NOMO-1 treated with DMSO at 0.1 percent for 48 hours (cell line): ENCODE data around the gene RGMA.

ENCODE experiments used
- DNase-seq: peaks from one replicate; lab custom pipeline; 2025; ENCODE audit not compliant: unreplicated experiment; lab: John Stamatoyannopoulos, UW

RGMA gene

GRCh38 chr15:93088981-93089726 is at the start of gene RGMA:
Gene RGMA (minus strand): TSS chr15:93089211. CDS start chr15:93088932, 279 bp downstream.
- no peak for DNase-seq

GRCh38 chr15:93136606-93137005 is 47.6 kb upstream of the RGMA start:
- no peak for DNase-seq

GRCh38 chr15:93135997-93136397 is 47.0 kb upstream of the RGMA start:
- DNase-seq: no peak

GRCh38 chr15:93135459-93135858 is 46.4 kb upstream of the RGMA start:
- no peak for DNase-seq

GRCh38 chr15:93131485-93132095 is 42.6 kb upstream of the RGMA start:
- DNase-seq: no peak

- no peak for DNase-seq
These were observed 40.9 kb upstream of the RGMA start for GRCh38 chr15:93129702-93130488.

GRCh38 chr15:93127286-93127685 is 38.3 kb upstream of the RGMA start:
- DNase-seq: no peak

GRCh38 chr15:93126599-93126998 is 37.6 kb upstream of the RGMA start:
- DNase-seq: no peak

- no peak for DNase-seq
These were observed 37.1 kb upstream of the RGMA start for GRCh38 chr15:93126148-93126547.

- no peak for DNase-seq
These were observed 35.1 kb upstream of the RGMA start for GRCh38 chr15:93124126-93124525.

GRCh38 chr15:93121973-93122910 is 33.2 kb upstream of the RGMA start:
- no peak for DNase-seq

GRCh38 chr15:93121107-93121506 is 32.1 kb upstream of the RGMA start:
- DNase-seq: no peak

- DNase-seq: no peak
These were observed 29.9 kb upstream of the RGMA start for GRCh38 chr15:93118904-93119303.

GRCh38 chr15:93111451-93111850 is 22.4 kb upstream of the RGMA start:
- no peak for DNase-seq

GRCh38 chr15:93110502-93111040 is 21.6 kb upstream of the RGMA start:
- no peak for DNase-seq

- no peak for DNase-seq
These were observed 20.5 kb upstream of the RGMA start for GRCh38 chr15:93109336-93110102.

- no peak for DNase-seq
These were observed 18.6 kb upstream of the RGMA start for GRCh38 chr15:93107646-93108045.

GRCh38 chr15:93105485-93105884 is 16.5 kb upstream of the RGMA start:
- DNase-seq: no peak

GRCh38 chr15:93103823-93104222 is 14.8 kb upstream of the RGMA start:
- DNase-seq: no peak

- no peak for DNase-seq
These were observed 13.2 kb upstream of the RGMA start for GRCh38 chr15:93102211-93102610.
